Measurements from ENCODE around the gene NXN.
A peak's percentile ranks its signal among the peaks of the same experiment; 100 is the strongest.
"Not testable (repeated sequence)": the region's sequence is repeated elsewhere in the genome, so short reads cannot be mapped to it uniquely, and the experiment has no call there.

The NXN gene

GRCh38 chr17:1002412-1002753 is 22.8 kb upstream of the NXN start:
- TF ChIP-seq CTCF (IDR thresholded peaks at IDR 0.05; ENCODE audit: control insufficient read depth, extremely low read depth, insufficient read depth): no peak
- no peak for DNase-seq (ENCODE audit: low read depth)
- no peak overlapping the region for H3K4me3 ChIP-seq (ENCODE audit: low read depth, low read length)

GRCh38 chr17:1001640-1002411 is 22.2 kb upstream of the NXN start:
- no peak for DNase-seq (ENCODE audit: low read depth)
- TF ChIP-seq CTCF (IDR thresholded peaks at IDR 0.05; ENCODE audit: control insufficient read depth, extremely low read depth, insufficient read depth): no peak
- no peak overlapping the region for H3K4me3 ChIP-seq (ENCODE audit: low read depth, low read length)

- DNase-seq (ENCODE audit: low read depth): peak; percentile 35
- TF ChIP-seq CTCF (IDR thresholded peaks at IDR 0.05; ENCODE audit: control insufficient read depth, extremely low read depth, insufficient read depth): no peak
These were observed 21.3 kb upstream of the NXN start for GRCh38 chr17:1000597-1001461.

GRCh38 chr17:998111-998510 is 18.5 kb upstream of the NXN start:
- no peak for TF ChIP-seq CTCF (IDR thresholded peaks at IDR 0.05; ENCODE audit: control insufficient read depth, extremely low read depth, insufficient read depth)
- no peak for DNase-seq (ENCODE audit: low read depth)
- H3K4me3 ChIP-seq (ENCODE audit: low read depth, low read length): peak overlapping the region; percentile 91

More at GRCh38 chr17:1000597-1001461, 21.3 kb upstream of the NXN start:
- H3K4me3 ChIP-seq (ENCODE audit: low read depth, low read length): no peak overlapping the region

GRCh38 chr17:996554-997344 is 17.2 kb upstream of the NXN start, which contains the start of gene TIMM22:
Gene TIMM22 (plus strand): TSS chr17:997129. CDS start chr17:997143, 14 bp downstream.
- peak; percentile 93 for DNase-seq (ENCODE audit: low read depth)
- H3K4me3 ChIP-seq (ENCODE audit: low read depth, low read length): peak within 1 kb of the TSS; percentile 91
- TF ChIP-seq CTCF (IDR thresholded peaks at IDR 0.05; ENCODE audit: control insufficient read depth, extremely low read depth, insufficient read depth): peak; percentile 95

- H3K4me3 ChIP-seq (ENCODE audit: low read depth, low read length); DNase-seq (ENCODE audit: low read depth): not testable (repeated sequence)
These were observed 15.7 kb upstream of the NXN start for GRCh38 chr17:995324-995723.

GRCh38 chr17:992933-993332 is 13.4 kb upstream of the NXN start:
- no peak overlapping the region for H3K4me3 ChIP-seq (ENCODE audit: low read depth, low read length)
- no peak for TF ChIP-seq CTCF (IDR thresholded peaks at IDR 0.05; ENCODE audit: control insufficient read depth, extremely low read depth, insufficient read depth)
- no peak for DNase-seq (ENCODE audit: low read depth)

Measured in LNCaP clone FGC (cell line).